Left lung (tissue), 10 donors: ENCODE measurements around the gene VTI1B. TPM values are rescaled to one million over a fixed set of nuclear protein-coding genes. Genes with fewer than 3 reads are reported as not detected.

Experiments used
- ATAC-seq: fragments of 200-7000 bp; cut with Tn5 transposase; one replicate; pipeline ENCODE4 v1.9.1; 2020; ENCODE audit warnings: moderate library complexity
- DNase-seq, 4 donors: peaks; one replicate each; pipeline ENCODE4 v3.0.0-alpha.2; 2013 to 2020
- H3K27ac ChIP-seq, 2 donors: fragments of 200-600 bp; sonication (generic) in 1 of 2; one replicate each; pipeline versions ENCODE4 v1.5.0 to v1.8.0; 2020 to 2021
- H3K27me3 ChIP-seq, 2 donors: fragments of 200-600 bp; sonication (generic) in 1 of 2; one replicate each; pipeline versions ENCODE4 v1.5.0 to v1.8.0; 2020 to 2021
- H3K36me3 ChIP-seq, 2 donors: fragments of 200-600 bp; sonication (generic) in 1 of 2; one replicate each; pipeline versions ENCODE4 v1.5.0 to v1.8.0; 2020 to 2021
- H3K4me1 ChIP-seq, 2 donors: fragments of 200-600 bp; one replicate each; pipeline ENCODE4 v1.8.0; 2021
- H3K4me3 ChIP-seq, 2 donors: fragments of 200-600 bp; sonication (generic) in 1 of 2; one replicate each; pipeline versions ENCODE4 v1.5.0 to v1.8.0; 2020 to 2021; ENCODE audit warnings: mild to moderate bottlenecking in 1 of 2
- H3K9me3 ChIP-seq, 2 donors: fragments of 200-600 bp; sonication (generic) in 1 of 2; one replicate each; pipeline versions ENCODE4 v1.5.0 to v1.8.0; 2020 to 2021
- CTCF ChIP-seq, 2 donors: fragments of 200-600 bp; sonication (generic) in 1 of 2; IDR thresholded peaks; one replicate each; pipeline versions ENCODE4 v1.5.0 to v1.8.0; 2021; ENCODE audit warnings: antibody characterized with exemption in 2 of 2
- intact Hi-C, 2 donors: fragments of 100-400 bp; cut with DNase I; formaldehyde crosslinking; loops; one replicate each; pipeline versions ENCODE4 v1.11.2 to v1.14.2; 2022
- polyA plus RNA-seq, 6 donors: library from polyadenylated mRNA; unstranded; fragments of 120-200 nt; gene quantifications; one replicate each; pipeline ENCODE4 v1.2.1, GENCODE V29; 2013; ENCODE audit not compliant: insufficient read length in 6 of 6
- total RNA-seq, 2 donors: library from RNA; stranded (reverse); fragmentation: NEBNext Ultra II Directional; extraction: Animal tissue kit (Norgen Biotek cat#: 25700); gene quantifications; one replicate each; pipeline ENCODE4 v1.2.1, GENCODE V29; 2021
- donor health status: DM: no; HTN: yes; CAD: no.
- donor health status: DM: no; HTN: no; CAD: no.

VTI1B gene
- total and polyA plus RNA-seq, 8 donors: 79.1 to 123 (median 86.8) TPM

GRCh38 chr14:67680121-67680602 lies 5.7 kb upstream of the VTI1B start:
- TF ChIP-seq CTCF (IDR thresholded peaks at IDR 0.05): no peak
- Histone ChIP-seq H3K27ac (peak overlapping the region in 1 of 2 donors; percentile 24), H3K4me3 (no peak overlapping the region), H3K9me3 (no peaks in the 10 kb centered on the region), H3K27me3 (no peaks in the 10 kb centered on the region), H3K36me3 (peaks cover 0 to 44% of the 10 kb centered on the region in 2 donors), H3K4me1 (peaks cover 0 to 19% of the 10 kb centered on the region in 2 donors)
- intact Hi-C loops: no loop called here
- ATAC-seq (peak; percentile 73), DNase-seq (no peak)

GRCh38 chr14:67679006-67679405 lies 4.6 kb upstream of the VTI1B start:
- peaks cover 0 to 22% of the 10 kb centered on the region in 2 donors for H3K4me1 ChIP-seq
- ATAC-seq (no peak), DNase-seq (no peak)
- peaks cover 0 to 33% of the 10 kb centered on the region in 2 donors for H3K36me3 ChIP-seq
- no peaks in the 10 kb centered on the region for H3K27me3 ChIP-seq
- H3K4me3 ChIP-seq: no peak overlapping the region
- no peak overlapping the region for H3K27ac ChIP-seq
- intact Hi-C loops: no loop called here
- H3K9me3 ChIP-seq: no peaks in the 10 kb centered on the region
- no peak for TF ChIP-seq CTCF (IDR thresholded peaks at IDR 0.05)

- Histone ChIP-seq H3K27me3 (no peaks in the 10 kb centered on the region), H3K4me1 (peaks cover 12 to 41% of the 10 kb centered on the region in 2 donors), H3K27ac (peak overlapping the region; percentile 93 to 97), H3K4me3 (peak overlapping the region; percentile 72 to 99), H3K36me3 (peaks cover 0 to 17% of the 10 kb centered on the region in 2 donors), H3K9me3 (no peaks in the 10 kb centered on the region)
- no peak for TF ChIP-seq CTCF (IDR thresholded peaks at IDR 0.05)
- DNase-seq: no peak
- ATAC-seq: no peak
- intact Hi-C loops: no loop called here
Measured at GRCh38 chr14:67675219-67675582, 769 bp upstream of the VTI1B start.

GRCh38 chr14:67674139-67674479 lies 323 bp downstream of the VTI1B start:
- peak; percentile 36 to 94 (median 76) for DNase-seq

GRCh38 chr14:67673451-67673850 lies 981 bp downstream of the VTI1B start:
- DNase-seq (no peak), ATAC-seq (no peak)
- peaks cover 0 to 11% of the 10 kb centered on the region in 2 donors for H3K36me3 ChIP-seq
- peak overlapping the region; percentile 72 to 99 for H3K4me3 ChIP-seq
- intact Hi-C loops: no loop called here
- H3K27me3 ChIP-seq: no peaks in the 10 kb centered on the region
- H3K9me3 ChIP-seq: no peaks in the 10 kb centered on the region
- peaks cover 12 to 43% of the 10 kb centered on the region in 2 donors for H3K4me1 ChIP-seq
- H3K27ac ChIP-seq: no peak overlapping the region
- TF ChIP-seq CTCF (IDR thresholded peaks at IDR 0.05): no peak

More at GRCh38 chr14:67674139-67674479, 323 bp downstream of the VTI1B start:
- peaks cover 12 to 38% of the 10 kb centered on the region in 2 donors for H3K4me1 ChIP-seq
- H3K9me3 ChIP-seq: no peaks in the 10 kb centered on the region
- H3K27ac ChIP-seq: peak overlapping the region; percentile 93 to 97
- ATAC-seq: peak; percentile 92
- H3K27me3 ChIP-seq: no peaks in the 10 kb centered on the region
- peaks cover 0 to 17% of the 10 kb centered on the region in 2 donors for H3K36me3 ChIP-seq
- intact Hi-C loops: no loop called here
- peak overlapping the region; percentile 72 to 99 for H3K4me3 ChIP-seq
- TF ChIP-seq CTCF (IDR thresholded peaks at IDR 0.05): no peak
